Measurements from ENCODE around the gene STXBP1.
A peak's percentile ranks its signal among the peaks of the same experiment; 100 is the strongest.

The STXBP1 gene

DNA sequence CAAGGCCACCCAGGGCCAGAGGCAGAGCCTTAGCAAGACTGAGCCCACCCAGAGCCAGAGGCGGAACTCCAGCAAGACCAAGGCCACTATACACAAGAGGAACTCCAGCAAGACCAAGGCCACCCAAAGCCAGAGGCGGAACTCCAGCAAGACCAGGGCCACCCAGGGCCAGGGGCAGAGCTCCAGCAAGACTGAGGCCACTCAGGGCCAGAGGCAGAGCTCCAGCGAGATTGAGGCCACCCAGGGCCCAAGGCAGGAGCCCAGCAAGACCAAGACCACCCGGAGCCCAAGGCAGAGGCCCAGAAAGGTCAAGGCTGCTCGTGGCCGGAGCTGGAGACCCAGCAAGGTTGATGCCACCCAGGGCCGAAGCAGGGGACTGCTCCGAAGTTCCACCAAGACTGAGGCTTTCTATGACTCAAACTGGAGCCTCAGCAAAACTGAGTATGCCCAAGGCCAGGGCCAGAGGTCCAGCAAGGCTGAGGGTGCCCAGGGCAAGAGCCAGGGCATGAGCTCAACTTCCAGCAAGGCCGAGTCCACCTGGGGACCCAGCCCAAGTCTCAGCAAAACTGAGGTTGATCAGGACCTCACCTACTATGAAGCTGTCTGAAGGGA, 118.8 kb downstream of the STXBP1 start:
- no peak for TF ChIP-seq CTCF (IDR thresholded peaks at IDR 0.05; ENCODE audit: low read depth, low read length)
- DNase-seq (ENCODE audit: low read depth in 2 of 2) = no peak
- no peak overlapping the region for H3K4me3 ChIP-seq (replicated peaks in 1 of 2; ENCODE audit: low read depth in 2 of 2, low read length in 2 of 2)

DNA sequence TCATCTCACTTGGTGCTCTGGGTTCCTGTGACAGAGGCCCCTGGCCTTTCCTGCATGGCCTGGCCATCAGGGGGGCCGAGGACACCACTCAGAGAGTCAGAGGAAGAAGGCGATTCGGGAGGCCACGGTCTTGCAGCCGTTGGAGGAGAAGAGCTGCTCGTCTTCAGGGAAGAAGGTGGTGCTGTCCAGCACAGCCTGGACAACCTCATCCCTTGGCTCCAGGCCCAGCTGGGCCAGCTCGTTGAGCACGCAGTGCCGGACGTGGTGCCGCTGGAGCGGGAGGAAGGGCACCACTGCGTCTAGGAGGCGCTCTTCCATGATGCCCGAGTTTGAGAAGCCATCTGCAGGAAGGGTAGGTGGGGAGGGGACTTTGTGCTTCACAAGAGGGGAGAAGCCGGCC, 119.9 kb downstream of the STXBP1 start:
- TF ChIP-seq CTCF (IDR thresholded peaks at IDR 0.05; ENCODE audit: low read depth, low read length) = no peak
- no peak overlapping the region for H3K4me3 ChIP-seq (replicated peaks in 1 of 2; ENCODE audit: low read depth in 2 of 2, low read length in 2 of 2)
- no peak for DNase-seq (ENCODE audit: low read depth in 2 of 2)

GRCh38 chr9:127732444-127732843, 120.4 kb downstream of the STXBP1 start:
- no peak for DNase-seq (ENCODE audit: low read depth in 2 of 2)
- TF ChIP-seq CTCF (IDR thresholded peaks at IDR 0.05; ENCODE audit: low read depth, low read length) = no peak
- H3K4me3 ChIP-seq (replicated peaks in 1 of 2; ENCODE audit: low read depth in 2 of 2, low read length in 2 of 2) = no peak overlapping the region

- no peak overlapping the region for H3K4me3 ChIP-seq (replicated peaks in 1 of 2; ENCODE audit: low read depth in 2 of 2, low read length in 2 of 2)
- no peak for TF ChIP-seq CTCF (IDR thresholded peaks at IDR 0.05; ENCODE audit: low read depth, low read length)
- no peak for DNase-seq (ENCODE audit: low read depth in 2 of 2)
These were observed 121.5 kb downstream of the STXBP1 start for GRCh38 chr9:127733614-127734013.

- H3K4me3 ChIP-seq (replicated peaks in 1 of 2; ENCODE audit: low read depth in 2 of 2, low read length in 2 of 2) = peak overlapping the region; percentile 54 to 67
- TF ChIP-seq CTCF (IDR thresholded peaks at IDR 0.05; ENCODE audit: low read depth, low read length) = no peak
- DNase-seq (ENCODE audit: low read depth in 2 of 2) = no peak
These were observed 122.2 kb downstream of the STXBP1 start for GRCh38 chr9:127734247-127734746.

DNA sequence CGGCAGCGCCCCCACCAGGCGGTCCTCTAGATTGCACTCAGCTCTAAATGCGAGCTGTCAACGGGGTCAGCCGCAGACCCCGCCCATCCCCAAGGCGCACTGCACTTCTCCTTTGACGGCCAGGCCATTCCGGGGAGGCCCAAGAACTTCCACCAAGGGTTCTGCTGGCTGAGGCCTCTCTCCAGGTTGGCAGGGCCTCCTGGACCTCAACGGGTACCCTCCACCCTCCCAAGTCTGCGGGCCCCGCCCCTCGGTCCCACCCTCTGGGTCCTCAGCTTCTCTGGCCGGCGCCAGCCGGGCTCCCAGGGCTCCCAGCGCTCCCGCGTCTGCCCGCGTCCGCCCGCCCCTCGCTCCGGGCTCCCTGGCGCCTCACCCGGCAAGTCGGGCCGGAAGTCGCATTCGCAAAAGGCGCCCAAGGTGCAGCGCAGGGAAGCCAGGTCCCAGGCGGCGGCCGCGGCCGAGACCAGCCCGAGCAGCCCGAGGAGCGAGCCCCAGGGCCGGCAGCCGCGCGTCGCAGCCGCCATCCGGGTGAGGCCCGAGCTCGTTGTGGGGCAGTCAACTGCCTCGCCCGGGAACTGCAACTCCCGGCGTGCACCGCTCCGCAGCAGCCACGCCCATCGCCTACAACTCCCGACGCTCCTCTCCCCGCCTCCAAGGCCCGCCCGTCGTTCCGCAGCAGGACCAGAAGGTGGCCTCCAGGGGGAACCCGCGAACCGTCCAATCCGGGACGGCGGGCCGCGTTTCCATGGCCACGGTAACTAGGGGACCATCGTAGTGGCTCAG, 122.9 kb downstream of the STXBP1 start, which contains the start of gene TOR2A:
Gene TOR2A (minus strand): TSS at position 548 of the 783 bp plus-strand sequence. CDS start 24 bp downstream, at position 524.
- peak within 1 kb of the TSS; percentile 54 to 67 for H3K4me3 ChIP-seq (replicated peaks in 1 of 2; ENCODE audit: low read depth in 2 of 2, low read length in 2 of 2)
- DNase-seq (ENCODE audit: low read depth in 2 of 2) = peak; percentile 98
- peak; percentile 94 for TF ChIP-seq CTCF (IDR thresholded peaks at IDR 0.05; ENCODE audit: low read depth, low read length)

Measured in cardiac fibroblast (primary cell).